Esophagus muscularis mucosa (tissue), 4 donors: ENCODE results near the gene NYAP2. TPM values are rescaled to one million over a fixed set of nuclear protein-coding genes. Genes with fewer than 3 reads are reported as not detected.

Experiments used
- DNase-seq: peaks from one replicate; pipeline ENCODE4 v3.0.0-alpha.2; 2017; ENCODE audit errors: extremely low spot score
- H3K27ac ChIP-seq, 4 donors: fragments of 200-600 bp; sonication (generic); replicated peaks in 1 of 4; 1 replicate in 3 of 4; 2 replicates in 1 of 4; pipeline ENCODE4 v1.5.1; 2016 to 2019; ENCODE audit warnings: mild to moderate bottlenecking in 1 of 4
- H3K27me3 ChIP-seq, 4 donors: fragments of 200-600 bp; sonication (generic); one replicate each; pipeline versions ENCODE4 v1.5.1 to v1.6.0; 2016 to 2019
- H3K36me3 ChIP-seq, 4 donors: fragments of 200-600 bp; sonication (generic); one replicate each; pipeline ENCODE4 v1.5.1; 2016 to 2019
- H3K4me1 ChIP-seq, 4 donors: fragments of 200-600 bp; sonication (generic); one replicate each; pipeline ENCODE4 v1.5.1; 2016 to 2019
- H3K4me3 ChIP-seq, 4 donors: fragments of 200-600 bp; sonication (generic); 1 replicate in 2 of 4; 2 replicates in 2 of 4; pipeline ENCODE4 v1.5.1; 2016 to 2019; ENCODE audit warnings: mild to moderate bottlenecking in 4 of 4, moderate library complexity in 1 of 4
- H3K9me3 ChIP-seq, 4 donors: fragments of 200-600 bp; sonication (generic); 1 replicate in 3 of 4; 2 replicates in 1 of 4; pipeline ENCODE4 v1.5.1; 2016 to 2019
- CTCF ChIP-seq, 3 experiments: fragments of 200-600 bp in 2 of 3; fragments of 450-650 bp in 1 of 3; sonication (generic) in 2 of 3; IDR thresholded peaks; one replicate each; pipeline ENCODE4 v1.5.1; 2017 to 2019; ENCODE audit warnings: antibody characterized with exemption in 3 of 3, mild to moderate bottlenecking in 2 of 3, moderate library complexity in 1 of 3
- EP300 ChIP-seq: sonication (generic); formaldehyde crosslinking; IDR thresholded peaks from one replicate; pipeline ENCODE4 v1.6.1; 2017; ENCODE audit warnings: antibody characterized with exemption
- POLR2A ChIP-seq: fragments of 450-650 bp; IDR thresholded peaks from one replicate; pipeline ENCODE4 v1.6.1; 2017; ENCODE audit warnings: antibody characterized with exemption, moderate library complexity, mild to moderate bottlenecking, low read depth
- POLR2AphosphoS5 ChIP-seq, 2 donors: sonication (generic); formaldehyde crosslinking; IDR thresholded peaks; one replicate each; pipeline ENCODE4 v1.6.1; 2017; ENCODE audit warnings: antibody characterized with exemption in 2 of 2
- WGBS: methylation state at CpG from one replicate; pipeline ENCODE4 v1.1.5; 2018; 5-methylcytosine and 5-hydroxymethylcytosine counted together
- intact Hi-C: fragments of 100-400 bp; cut with DNase I; formaldehyde crosslinking; loops from one replicate; pipeline ENCODE4 v1.15.1; 2023
- total RNA-seq, 4 donors: library from RNA; depleted of rRNA; stranded (reverse); fragments of >200 nt; gene quantifications; one replicate each; pipeline versions ENCODE4 v1.1.0 to v1.2.1, GENCODE V29; 2016

NYAP2 gene
- total RNA-seq, 4 donors from 2014 or later: under 0.01 to 0.26 (median 0.17) TPM; not detected in 1

GRCh38 chr2:225566798-225567197 lies 167.3 kb downstream of the NYAP2 start:
- Histone ChIP-seq H3K27me3 (no peaks in the 10 kb centered on the region), H3K9me3 (no peaks in the 10 kb centered on the region), H3K4me3 (no peak overlapping the region), H3K4me1 (no peaks in the 10 kb centered on the region), H3K36me3 (no peaks in the 10 kb centered on the region), H3K27ac (no peak overlapping the region)
- WGBS: 73% methylated on average over 4 of the region's 4 CpGs
- DNase-seq: peak; percentile 34
- TF ChIP-seq POLR2A: no peak
- TF ChIP-seq EP300: no peak
- TF ChIP-seq POLR2AphosphoS5 (IDR thresholded peaks at IDR 0.05): no peak
- TF ChIP-seq CTCF (IDR thresholded peaks at IDR 0.05): no peak
- intact Hi-C loops: no loop called here

- H3K36me3 ChIP-seq: no peaks in the 10 kb centered on the region
- no peaks in the 10 kb centered on the region for H3K9me3 ChIP-seq
- no peak overlapping the region for H3K27ac ChIP-seq
- H3K27me3 ChIP-seq: no peaks in the 10 kb centered on the region
- intact Hi-C loops: no loop called here
- TF ChIP-seq POLR2A: no peak
- no peak for TF ChIP-seq CTCF (IDR thresholded peaks at IDR 0.05)
- no peak for TF ChIP-seq EP300
- TF ChIP-seq POLR2AphosphoS5 (IDR thresholded peaks at IDR 0.05): no peak
- H3K4me3 ChIP-seq: no peak overlapping the region
- no peak for DNase-seq
- H3K4me1 ChIP-seq: no peaks in the 10 kb centered on the region
Measured at GRCh38 chr2:225569995-225570394, 170.5 kb downstream of the NYAP2 start.

- TF ChIP-seq POLR2A (no peak), EP300 (no peak), POLR2AphosphoS5 (IDR thresholded peaks at IDR 0.05) (no peak), CTCF (IDR thresholded peaks at IDR 0.05) (no peak)
- Histone ChIP-seq H3K4me1 (no peaks in the 10 kb centered on the region), H3K9me3 (no peaks in the 10 kb centered on the region), H3K27me3 (peaks cover 0 to 4% (median 0%) of the 10 kb centered on the region in 4 donors), H3K36me3 (no peaks in the 10 kb centered on the region), H3K4me3 (no peak overlapping the region), H3K27ac (no peak overlapping the region)
- intact Hi-C loops: no loop called here
- 74% methylated on average over 3 of the region's 3 CpGs for WGBS
- DNase-seq: no peak
Measured at GRCh38 chr2:225573603-225574002, 174.1 kb downstream of the NYAP2 start.

- Histone ChIP-seq H3K4me3 (no peak overlapping the region), H3K4me1 (no peaks in the 10 kb centered on the region), H3K27me3 (peaks cover 0 to 4% (median 0%) of the 10 kb centered on the region in 4 donors), H3K36me3 (no peaks in the 10 kb centered on the region), H3K9me3 (no peaks in the 10 kb centered on the region), H3K27ac (no peak overlapping the region)
- TF ChIP-seq POLR2AphosphoS5 (IDR thresholded peaks at IDR 0.05): no peak
- DNase-seq: peak; percentile 8
- WGBS: 65% methylated on average over 5 of the region's 5 CpGs
- intact Hi-C loops: no loop called here
Measured at GRCh38 chr2:225574582-225575138, 175.2 kb downstream of the NYAP2 start.

- Histone ChIP-seq H3K27ac (no peak overlapping the region), H3K27me3 (peaks cover 0 to 4% (median 0%) of the 10 kb centered on the region in 4 donors), H3K4me1 (no peaks in the 10 kb centered on the region), H3K4me3 (no peak overlapping the region), H3K9me3 (no peaks in the 10 kb centered on the region), H3K36me3 (no peaks in the 10 kb centered on the region)
- DNase-seq: no peak
- no peak for TF ChIP-seq EP300
- no peak for TF ChIP-seq POLR2AphosphoS5 (IDR thresholded peaks at IDR 0.05)
- no peak for TF ChIP-seq CTCF (IDR thresholded peaks at IDR 0.05)
- no peak for TF ChIP-seq POLR2A
- intact Hi-C loops: no loop called here
Measured at GRCh38 chr2:225581135-225581534, 181.6 kb downstream of the NYAP2 start.
